SU-DHL-6 (cell line): ENCODE measurements around the gene TNFRSF17.
"Not testable (repeated sequence)": the region's sequence is repeated elsewhere in the genome, so short reads cannot be mapped to it uniquely, and the experiment has no call there.

Experiments used
- CTCF ChIP-seq: fragments of 200-600 bp; sonication (generic); IDR thresholded peaks from one replicate; pipeline ENCODE4 v1.5.1; 2017; ENCODE audit warnings: antibody characterized with exemption, mild to moderate bottlenecking, low read length, moderate library complexity; ENCODE audit not compliant: insufficient read depth, poor library complexity, severe bottlenecking
- EZH2phosphoT487 ChIP-seq: fragments of 200-600 bp; sonication (generic), shearing (Covaris generic); conservative IDR thresholded peaks from 2 replicates; pipeline ENCODE4 v1.6.1; 2018; ENCODE audit warnings: mild to moderate bottlenecking, antibody characterized with exemption, low read length, moderate library complexity, mixed read lengths

- TF ChIP-seq CTCF, EZH2phosphoT487: not testable (repeated sequence)
Measured at GRCh38 chr16:11927350-11927749, 37.7 kb upstream of the TNFRSF17 start.
